Fibroblast of skin of left quadriceps (primary cell): ENCODE data around the gene MPIG6B.

ENCODE experiments used
- DNase-seq, 2 experiments: peaks; one replicate each; pipeline ENCODE4 v3.0.0-alpha.2; 2013; ENCODE audit warnings: low read depth in 2 of 2

MPIG6B gene

GRCh38 chr6:31765910-31766794, 43.0 kb downstream of the MPIG6B start:
- no peak for DNase-seq

- no peak for DNase-seq
Measured at GRCh38 chr6:31767096-31767645, 44.0 kb downstream of the MPIG6B start.

- DNase-seq: no peak
Measured at GRCh38 chr6:31768363-31769257, 45.4 kb downstream of the MPIG6B start.

GRCh38 chr6:31769684-31770371, 46.7 kb downstream of the MPIG6B start:
- DNase-seq: no peak

- no peak for DNase-seq
Measured at GRCh38 chr6:31770860-31771259, 47.7 kb downstream of the MPIG6B start.

GRCh38 chr6:31771992-31772358, 48.8 kb downstream of the MPIG6B start:
- no peak for DNase-seq

GRCh38 chr6:31775184-31775583, 52.0 kb downstream of the MPIG6B start:
- no peak for DNase-seq

GRCh38 chr6:31775633-31776484, 52.7 kb downstream of the MPIG6B start:
- no peak for DNase-seq
